ENCODE results near the gene TRAF3IP1.

- TF ChIP-seq EP300 (IDR thresholded peaks at IDR 0.05) (no peak), CTCF (IDR thresholded peaks at IDR 0.05) (no peak)
Observed at GRCh38 chr2:238286987-238287736, 33.2 kb upstream of the TRAF3IP1 start.
